Measurements from ENCODE around the gene OR5A2. TPM values are rescaled to one million over a fixed set of nuclear protein-coding genes. Genes with fewer than 3 reads are reported as not detected.

Gene OR5A2
- total and polyA plus RNA-seq, 2 experiments from 2014 or later, result not detected

GRCh38 chr11:59400461-59401261 lies 25.6 kb downstream of the OR5A2 start (continued):
- no peak for TF ChIP-seq ZNF462 (CRISPR knock-in tag; IDR thresholded peaks at IDR 0.05)
- no peak for TF ChIP-seq ZNF114 (CRISPR knock-in tag; IDR thresholded peaks at IDR 0.05)
- no peak for TF ChIP-seq ZNF331 (CRISPR knock-in tag; IDR thresholded peaks at IDR 0.05; ENCODE audit: low read depth)
- TF ChIP-seq JUNB (IDR thresholded peaks at IDR 0.05; ENCODE audit: unreplicated experiment), result no peak

- Histone ChIP-seq H3K4me1 (ENCODE audit: insufficient read depth) (no peaks in the 10 kb centered on the region), H3K36me3 (ENCODE audit: insufficient read depth) (no peaks in the 10 kb centered on the region), H3K4me3 (no peak overlapping the region), H3F3A (replicated peaks; ENCODE audit: low read depth) (no peaks in the 10 kb centered on the region), H2AFZ (no peak overlapping the region), H3K27me3 (ENCODE audit: insufficient read depth) (no peaks in the 10 kb centered on the region), H3K27ac (ENCODE audit: low read depth) (no peak overlapping the region), H3K9me2 (ENCODE audit: insufficient read depth) (peaks cover 6% of the 10 kb centered on the region; the same call in 1 of the 2 replicates), H3K79me2 (replicated peaks; ENCODE audit: insufficient read depth) (no peaks in the 10 kb centered on the region), H3K4me2 (no peak overlapping the region), H4K20me1 (replicated peaks; ENCODE audit: insufficient read depth) (no peaks in the 10 kb centered on the region)
- DNase-seq (ENCODE audit: low spot score) (no peak), ATAC-seq (no peak)
- Mint-ChIP-seq H3K9me3 (peaks cover 30% of the 10 kb centered on the region), H3K27me3 (ENCODE audit: insufficient read depth, low read depth, poor library complexity) (peaks cover 4% of the 10 kb centered on the region), H3K4me1 (no peaks in the 10 kb centered on the region), H3K27ac (no peak overlapping the region), H3K36me3 (ENCODE audit: low read depth) (0 out of 3 replicates have a peak, but pooled peaks cover 1% of the 10 kb centered on the region), H3K4me3 (no peak overlapping the region)
- TF ChIP-seq EZH2 (IDR thresholded peaks at IDR 0.05; ENCODE audit: low read depth, unreplicated experiment), result no peak
- TF ChIP-seq POLR2AphosphoS5 (IDR thresholded peaks at IDR 0.05; ENCODE audit: low read depth), result no peak
- no peak for TF ChIP-seq CTCF (conservative IDR thresholded peaks at IDR 0.05; ENCODE audit: low read depth in 2 of 2)
- no peak for TF ChIP-seq ZNF462 (CRISPR knock-in tag; IDR thresholded peaks at IDR 0.05)
Observed at GRCh38 chr11:59394186-59394585, 32.0 kb downstream of the OR5A2 start.

All from GM23338 (cell line).